ENCODE data around the gene SAMD10.

DNA sequence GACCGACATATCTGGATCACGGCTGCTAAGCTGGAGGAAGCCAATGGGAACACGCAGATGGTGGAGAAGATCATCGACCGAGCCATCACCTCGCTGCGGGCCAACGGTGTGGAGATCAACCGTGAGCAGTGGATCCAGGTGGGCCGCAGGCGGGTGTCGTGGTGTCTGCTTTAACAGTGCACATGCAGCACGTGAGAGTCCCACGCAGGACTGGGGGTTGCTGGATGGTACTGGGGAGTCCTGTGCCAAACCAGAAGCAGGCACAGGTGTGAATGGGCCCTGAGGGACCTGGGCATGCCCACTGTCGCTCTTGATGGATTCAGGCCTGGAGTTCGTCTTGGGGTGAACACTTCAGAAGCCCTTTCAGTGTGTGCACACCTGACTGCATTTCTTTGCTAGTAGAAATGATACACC is 31.9 kb upstream of the SAMD10 start:
- no peak for TF ChIP-seq EP300 (IDR thresholded peaks at IDR 0.05)
- no peak for TF ChIP-seq CTCF (IDR thresholded peaks at IDR 0.05)
- no peak for TF ChIP-seq POLR2A (IDR thresholded peaks at IDR 0.05)

Measured in stomach (tissue), 4 donors.